Breast epithelium (tissue), 3 donors: ENCODE data around the gene FCAMR.

Experiments used
- POLR2A ChIP-seq: fragments of 450-650 bp; IDR thresholded peaks from one replicate; pipeline ENCODE4 v1.6.1; 2016; ENCODE audit warnings: antibody characterized with exemption, mild to moderate bottlenecking, moderate library complexity
- TF ChIP-seq, protein P1 (sequence below), 3 donors: fragments of 450-650 bp; IDR thresholded peaks; one replicate each; pipeline ENCODE4 v1.5.1; 2016 to 2017; ENCODE audit warnings: antibody characterized with exemption in 3 of 3, mild to moderate bottlenecking in 3 of 3, moderate library complexity in 3 of 3

GRCh38 chr1:206939841-206940587, 30.2 kb downstream of the FCAMR start:
- TF ChIP-seq, protein P1, sequence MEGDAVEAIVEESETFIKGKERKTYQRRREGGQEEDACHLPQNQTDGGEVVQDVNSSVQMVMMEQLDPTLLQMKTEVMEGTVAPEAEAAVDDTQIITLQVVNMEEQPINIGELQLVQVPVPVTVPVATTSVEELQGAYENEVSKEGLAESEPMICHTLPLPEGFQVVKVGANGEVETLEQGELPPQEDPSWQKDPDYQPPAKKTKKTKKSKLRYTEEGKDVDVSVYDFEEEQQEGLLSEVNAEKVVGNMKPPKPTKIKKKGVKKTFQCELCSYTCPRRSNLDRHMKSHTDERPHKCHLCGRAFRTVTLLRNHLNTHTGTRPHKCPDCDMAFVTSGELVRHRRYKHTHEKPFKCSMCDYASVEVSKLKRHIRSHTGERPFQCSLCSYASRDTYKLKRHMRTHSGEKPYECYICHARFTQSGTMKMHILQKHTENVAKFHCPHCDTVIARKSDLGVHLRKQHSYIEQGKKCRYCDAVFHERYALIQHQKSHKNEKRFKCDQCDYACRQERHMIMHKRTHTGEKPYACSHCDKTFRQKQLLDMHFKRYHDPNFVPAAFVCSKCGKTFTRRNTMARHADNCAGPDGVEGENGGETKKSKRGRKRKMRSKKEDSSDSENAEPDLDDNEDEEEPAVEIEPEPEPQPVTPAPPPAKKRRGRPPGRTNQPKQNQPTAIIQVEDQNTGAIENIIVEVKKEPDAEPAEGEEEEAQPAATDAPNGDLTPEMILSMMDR (IDR thresholded peaks at IDR 0.05): no peak
- TF ChIP-seq POLR2A: no peak
